D721Med (cell line): ENCODE data around the gene ZNF189.

ENCODE experiments used
- DNase-seq: peaks from one replicate; pipeline ENCODE4 v3.0.0; 2011; ENCODE audit warnings: low spot score; ENCODE audit not compliant: insufficient read length
- FAIRE-seq: peaks from 2 replicates; lab custom pipeline; 2011; peaks lifted over from hg19 to GRCh38; lab: Jason Lieb, UNC
- TF ChIP-seq, protein P1 (sequence below): IDR thresholded peaks from 2 replicates; pipeline ENCODE4 v1.5.1; 2012; ENCODE audit warnings: mild to moderate bottlenecking, control low read depth; ENCODE audit not compliant: insufficient read depth; ENCODE audit errors: missing control alignments

Gene ZNF189

DNA sequence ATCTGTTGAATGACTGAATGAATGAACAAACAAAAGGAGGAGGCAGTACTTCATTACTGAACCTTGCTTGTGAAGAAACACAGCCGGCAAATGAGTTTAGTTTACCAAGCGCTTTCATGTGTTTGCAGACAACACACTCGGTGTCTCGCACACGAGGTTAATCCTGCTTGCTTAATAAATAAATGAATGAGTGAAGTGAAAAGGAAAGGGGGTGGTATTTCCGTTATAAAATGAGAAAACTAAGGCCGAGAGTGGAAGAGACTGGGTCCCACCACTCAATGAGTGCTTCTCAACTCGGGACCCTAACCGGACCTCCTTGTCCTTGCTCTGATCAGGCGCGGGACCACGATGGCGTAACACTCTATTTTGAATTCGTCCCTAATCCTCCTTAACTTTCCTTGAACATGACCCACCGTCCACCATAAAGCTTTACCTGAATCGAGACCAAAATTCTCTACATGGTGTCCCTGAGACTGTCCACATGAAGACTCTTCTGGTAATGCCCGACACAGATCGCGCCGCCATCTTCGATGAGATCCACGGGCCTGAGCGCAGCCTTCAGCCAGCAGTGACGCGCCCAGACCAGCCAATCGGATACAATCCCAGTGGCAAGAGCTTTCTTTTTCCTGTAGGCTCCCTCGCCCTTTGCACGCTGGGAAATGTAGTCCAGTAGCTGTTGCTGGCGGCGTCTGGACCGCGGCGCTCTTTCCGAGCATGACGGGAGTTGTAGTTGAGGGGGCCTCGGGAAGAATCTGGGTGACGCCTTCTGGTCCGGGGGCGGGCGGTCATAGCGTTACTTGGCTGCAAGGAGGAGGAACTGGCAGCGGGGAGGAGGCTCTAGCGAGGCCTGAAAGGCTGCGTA is at the start of gene ZNF189, which contains the start of gene MRPL50:
Gene ZNF189 (plus strand): TSS at position 784 of the 862 bp plus-strand sequence. CDS start 306 bp downstream, outside the sequence.
Gene MRPL50 (minus strand): TSS at position 551 of the 862 bp plus-strand sequence. CDS start 26 bp downstream, at position 525.
- TF ChIP-seq, protein P1, sequence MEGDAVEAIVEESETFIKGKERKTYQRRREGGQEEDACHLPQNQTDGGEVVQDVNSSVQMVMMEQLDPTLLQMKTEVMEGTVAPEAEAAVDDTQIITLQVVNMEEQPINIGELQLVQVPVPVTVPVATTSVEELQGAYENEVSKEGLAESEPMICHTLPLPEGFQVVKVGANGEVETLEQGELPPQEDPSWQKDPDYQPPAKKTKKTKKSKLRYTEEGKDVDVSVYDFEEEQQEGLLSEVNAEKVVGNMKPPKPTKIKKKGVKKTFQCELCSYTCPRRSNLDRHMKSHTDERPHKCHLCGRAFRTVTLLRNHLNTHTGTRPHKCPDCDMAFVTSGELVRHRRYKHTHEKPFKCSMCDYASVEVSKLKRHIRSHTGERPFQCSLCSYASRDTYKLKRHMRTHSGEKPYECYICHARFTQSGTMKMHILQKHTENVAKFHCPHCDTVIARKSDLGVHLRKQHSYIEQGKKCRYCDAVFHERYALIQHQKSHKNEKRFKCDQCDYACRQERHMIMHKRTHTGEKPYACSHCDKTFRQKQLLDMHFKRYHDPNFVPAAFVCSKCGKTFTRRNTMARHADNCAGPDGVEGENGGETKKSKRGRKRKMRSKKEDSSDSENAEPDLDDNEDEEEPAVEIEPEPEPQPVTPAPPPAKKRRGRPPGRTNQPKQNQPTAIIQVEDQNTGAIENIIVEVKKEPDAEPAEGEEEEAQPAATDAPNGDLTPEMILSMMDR: no peak
- DNase-seq (peak; percentile 61), FAIRE-seq (no peak)

GRCh38 chr9:101350285-101350684 is 48.4 kb upstream of the ZNF189 start:
- no peak for DNase-seq
- FAIRE-seq: no peak
- TF ChIP-seq, protein P1: no peak

DNA sequence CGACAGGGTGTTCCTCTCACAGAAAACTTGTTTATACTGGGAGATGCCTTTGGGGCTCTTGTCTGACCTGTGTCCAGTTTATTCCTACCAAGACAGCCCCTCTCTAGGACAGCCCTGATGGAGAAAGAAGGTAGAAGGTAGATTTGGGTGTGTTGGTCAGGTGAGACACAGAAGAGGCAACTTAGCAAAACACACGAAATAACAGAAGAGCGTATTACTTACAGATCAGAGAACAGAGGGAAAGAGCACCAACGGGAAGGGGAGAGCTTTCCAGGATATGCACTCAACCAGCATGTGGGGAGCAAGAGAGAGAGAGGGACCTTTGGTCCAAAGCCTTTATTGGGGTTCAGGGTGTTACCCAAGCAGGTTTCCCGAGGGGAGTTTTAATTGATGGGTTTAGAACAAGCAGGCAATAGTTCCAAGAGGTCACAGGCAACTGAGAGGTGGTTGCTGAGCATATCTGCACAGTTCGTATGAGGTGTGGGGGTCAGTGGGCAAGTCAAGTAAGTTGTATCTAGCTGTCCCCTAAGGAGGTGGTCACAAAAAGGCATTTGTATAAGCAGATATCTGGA is 45.7 kb upstream of the ZNF189 start:
- TF ChIP-seq, protein P1: no peak
- FAIRE-seq: no peak
- no peak for DNase-seq

GRCh38 chr9:101353683-101354082 is 45.0 kb upstream of the ZNF189 start:
- TF ChIP-seq, protein P1: no peak
- DNase-seq (no peak), FAIRE-seq (no peak)

GRCh38 chr9:101354143-101354764 is 44.4 kb upstream of the ZNF189 start:
- no peak for FAIRE-seq
- TF ChIP-seq, protein P1: no peak
- DNase-seq: no peak

GRCh38 chr9:101354765-101355708 is 43.6 kb upstream of the ZNF189 start:
- FAIRE-seq: no peak

More at GRCh38 chr9:101354765-101355708, 43.6 kb upstream of the ZNF189 start:
- no peak for DNase-seq
- TF ChIP-seq, protein P1: no peak
